ENCODE data around the gene NDST3.

- TF ChIP-seq CTCF (IDR thresholded peaks at IDR 0.05; ENCODE audit: insufficient read depth, low read length, poor library complexity, severe bottlenecking) (no peak), EZH2phosphoT487 (conservative IDR thresholded peaks at IDR 0.05; ENCODE audit: low read length) (no peak)
These were observed 242.3 kb downstream of the NDST3 start for GRCh38 chr4:118276580-118276979.

Data from SU-DHL-6 (cell line).